IMR-90 (cell line): ENCODE measurements around the gene ROBO1. TPM values are rescaled to one million over a fixed set of nuclear protein-coding genes. Genes with fewer than 3 reads are reported as not detected.

Experiments used
- ATAC-seq: fragments of 200-7000 bp; cut with Tn5 transposase; 2 replicates; pipeline ENCODE4 v1.9.1; 2020; ENCODE audit warnings: low read depth, mild to moderate bottlenecking, moderate library complexity
- BruUV-seq: library from RNA; stranded (reverse); fragments of 400-500 nt; replicated peaks from 2 replicates; lab custom pipeline; 2021; lab: Mats Ljungman, UMichigan
- CTCF ChIA-PET: fragments of 300-600 bp; formaldehyde crosslinking; extraction: SDS; loops from one replicate; lab custom pipeline; 2021; ENCODE audit warnings: antibody characterized with exemption; lab: Yijun Ruan, JAX
- POLR2A ChIA-PET: fragments of 300-600 bp; sonication (Branson Sonifier 250); formaldehyde crosslinking; loops from one replicate; lab custom pipeline; 2022; ENCODE audit warnings: antibody characterized with exemption; ENCODE audit not compliant: unreplicated experiment; lab: Charles Lee
- DNase-seq: peaks from one replicate; pipeline ENCODE4 v3.0.0; 2013
- H2AFZ ChIP-seq: replicated peaks from 2 replicates; pipeline ENCODE3; 2013; ENCODE audit warnings: low read length, mild to moderate bottlenecking; ENCODE audit not compliant: poor library complexity
- H2AK5ac ChIP-seq: 2 replicates; pipeline ENCODE4 v1.6.1; 2013; ENCODE audit warnings: low read depth, low read length, inconsistent platforms
- H2AK9ac ChIP-seq: replicated peaks from 2 replicates; pipeline ENCODE3; 2013; ENCODE audit warnings: mild to moderate bottlenecking, low read depth, low read length, moderate library complexity; ENCODE audit not compliant: poor library complexity
- H2BK120ac ChIP-seq: 2 replicates; pipeline ENCODE4 v1.6.1; 2013; ENCODE audit warnings: low read depth, low read length, inconsistent platforms
- H2BK15ac ChIP-seq: 3 replicates; pipeline ENCODE4 v1.6.1; 2013; ENCODE audit warnings: low read depth, low read length, inconsistent platforms
- H2BK20ac ChIP-seq: 2 replicates; pipeline ENCODE4 v1.6.1; 2013; ENCODE audit warnings: low read depth, mild to moderate bottlenecking, inconsistent platforms, low read length, moderate library complexity
- H2BK5ac ChIP-seq: 2 replicates; pipeline ENCODE4 v1.6.1; 2013; ENCODE audit warnings: mild to moderate bottlenecking, low read depth, low read length, inconsistent platforms; ENCODE audit not compliant: poor library complexity, severe bottlenecking
- H3K14ac ChIP-seq: replicated peaks from 2 replicates; pipeline ENCODE4 v1.6.1; 2013; ENCODE audit warnings: low read depth, low read length, inconsistent platforms
- H3K18ac ChIP-seq: 2 replicates; pipeline ENCODE4 v1.6.1; 2013; ENCODE audit warnings: low read depth, low read length, control low read depth
- H3K23ac ChIP-seq: 2 replicates; pipeline ENCODE4 v1.6.1; 2013; ENCODE audit warnings: low read depth, low read length, inconsistent platforms
- H3K27ac ChIP-seq: 2 replicates; pipeline ENCODE4 v1.5.1; 2013; ENCODE audit warnings: mild to moderate bottlenecking, control low read depth, low read length; ENCODE audit not compliant: insufficient read depth
- H3K27me3 ChIP-seq: 2 replicates; pipeline ENCODE4 v1.6.1; 2013; ENCODE audit warnings: low read length; ENCODE audit not compliant: control insufficient read depth, insufficient read depth
- H3K36me3 ChIP-seq: 2 replicates; pipeline ENCODE4 v1.6.1; 2013; ENCODE audit warnings: low read length, mixed read lengths; ENCODE audit not compliant: control insufficient read depth, insufficient read depth
- H3K4ac ChIP-seq: 2 replicates; pipeline ENCODE4 v1.6.1; 2013; ENCODE audit warnings: low read depth, low read length, inconsistent platforms
- H3K4me1 ChIP-seq: 2 replicates; pipeline ENCODE4 v1.6.1; 2013; ENCODE audit warnings: low read length, mixed read lengths; ENCODE audit not compliant: control insufficient read depth, insufficient read depth
- H3K4me2 ChIP-seq: 2 replicates; pipeline ENCODE4 v1.6.1; 2013; ENCODE audit warnings: low read depth, mild to moderate bottlenecking, control low read depth, low read length, moderate library complexity
- H3K4me3 ChIP-seq: 2 replicates; pipeline ENCODE4 v1.5.1; 2013; ENCODE audit warnings: low read depth, mild to moderate bottlenecking, control low read depth, low read length, moderate library complexity; ENCODE audit not compliant: insufficient read depth
- H3K56ac ChIP-seq: 2 replicates; pipeline ENCODE4 v1.6.1; 2013; ENCODE audit warnings: low read length, inconsistent platforms; ENCODE audit not compliant: insufficient read depth; ENCODE audit errors: extremely low read depth
- H3K79me1 ChIP-seq, 2 experiments: 2 replicates each; pipeline ENCODE4 v1.6.1; 2013; ENCODE audit warnings: low read length in 2 of 2, inconsistent platforms in 1 of 2, low read depth in 1 of 2
- H3K9ac ChIP-seq: 2 replicates; pipeline ENCODE4 v1.6.1; 2013; ENCODE audit warnings: low read depth, low read length, control low read depth
- H3K9me1 ChIP-seq: 2 replicates; pipeline ENCODE4 v1.6.1; 2013; ENCODE audit warnings: low read length, inconsistent platforms; ENCODE audit not compliant: insufficient read depth
- H3K9me3 ChIP-seq: 2 replicates; pipeline ENCODE4 v1.6.1; 2013; ENCODE audit warnings: low read length; ENCODE audit not compliant: control insufficient read depth, insufficient read depth
- H4K20me1 ChIP-seq: 2 replicates; pipeline ENCODE4 v1.6.1; 2013; ENCODE audit warnings: low read length, inconsistent platforms; ENCODE audit not compliant: insufficient read depth
- H4K5ac ChIP-seq: 2 replicates; pipeline ENCODE4 v1.6.1; 2013; ENCODE audit warnings: mild to moderate bottlenecking, low read depth, low read length, control low read depth
- H4K8ac ChIP-seq, 2 experiments: 2 replicates each; pipeline ENCODE4 v1.6.1; 2013; ENCODE audit warnings: low read depth in 2 of 2, low read length in 2 of 2, control low read depth in 1 of 2, inconsistent platforms in 1 of 2
- H4K91ac ChIP-seq: 2 replicates; pipeline ENCODE4 v1.6.1; 2013; ENCODE audit warnings: low read depth, low read length, inconsistent platforms; ENCODE audit not compliant: insufficient read depth
- CEBPB ChIP-seq: IDR thresholded peaks from 2 replicates; pipeline ENCODE4 v1.6.1; 2012; ENCODE audit warnings: low read depth, low read length, improper control_type of control experiment
- CTCF ChIP-seq: conservative IDR thresholded peaks from 2 replicates; pipeline ENCODE4 v1.5.1; 2012; ENCODE audit warnings: mild to moderate bottlenecking, low read depth, low read length, improper control_type of control experiment
- MAZ ChIP-seq: IDR thresholded peaks from 2 replicates; pipeline ENCODE4 v1.6.1; 2012; ENCODE audit warnings: low read depth, mild to moderate bottlenecking, low read length, improper control_type of control experiment, moderate library complexity, borderline replicate concordance
- RAD21 ChIP-seq: IDR thresholded peaks from 2 replicates; pipeline ENCODE4 v1.6.1; 2012; ENCODE audit warnings: low read length, improper control_type of control experiment
- RCOR1 ChIP-seq: IDR thresholded peaks from 2 replicates; pipeline ENCODE4 v1.6.1; 2012; ENCODE audit warnings: mild to moderate bottlenecking, low read length, improper control_type of control experiment; ENCODE audit not compliant: insufficient replicate concordance
- SMC3 ChIP-seq: fragments of 150-350 bp; IDR thresholded peaks from 2 replicates; pipeline ENCODE4 v1.6.1; 2016; ENCODE audit warnings: low read depth, mild to moderate bottlenecking, antibody characterized with exemption, low read length, moderate library complexity
- WGBS, 2 experiments: methylation state at CpG; one replicate each; pipeline versions ENCODE4 v1.1.5 to v1.1.7; 2013; ENCODE audit warnings: missing lambda C conversion rate in 2 of 2; ENCODE audit not compliant: insufficient read length in 1 of 2; ENCODE audit errors: extremely low coverage in 2 of 2; 5-methylcytosine and 5-hydroxymethylcytosine counted together
- dilution Hi-C: fragments of 300-500 bp; cut with HindIII; formaldehyde crosslinking; loops from one replicate; pipeline ENCODE4 v1.14.3; 2018; ENCODE audit warnings: low sequenced_read_pairs; ENCODE audit not compliant: unreplicated experiment
- in situ Hi-C: fragments of 300-500 bp; cut with MboI; formaldehyde crosslinking; loops from 3 replicates; pipeline ENCODE4 v1.14.3; 2019; ENCODE audit warnings: low sequenced_read_pairs, inconsistent platforms, mixed read lengths
- intact Hi-C: fragments of 100-400 bp; cut with micrococcal nuclease; formaldehyde crosslinking; loops from 2 replicates; pipeline ENCODE4 v1.10.0; 2022
- polyA plus RNA-seq, 3 experiments: library from polyadenylated mRNA; depleted of rRNA; stranded (reverse); fragments of >200 nt; gene quantifications; 2 replicates each; pipeline ENCODE4 v1.2.3, GENCODE V29; 2012; ENCODE audit warnings: low replicate concordance in 1 of 3
- total RNA-seq: library from RNA; depleted of rRNA; stranded (reverse); fragments of >200 nt; gene quantifications from 2 replicates; pipeline ENCODE4 v1.2.3, GENCODE V29; 2012

The ROBO1 gene
- total and polyA plus RNA-seq, 2 of the 4 experiments (the other 2 are of a cell fraction) = 24.1 to 53.9 TPM

GRCh38 chr3:78845605-78846004 lies 922.2 kb downstream of the ROBO1 start:
- Histone ChIP-seq H2AK9ac (no peak overlapping the region), H2BK120ac (no peak overlapping the region), H3K27me3 (no peaks in the 10 kb centered on the region), H4K8ac (no peak overlapping the region), H3K14ac (no peak overlapping the region), H3K9me1 (0 out of 2 replicates have a peak, but pooled peaks cover 3% of the 10 kb centered on the region), H2AFZ (no peak overlapping the region), H3K27ac (no peak overlapping the region), H3K79me1 (no peaks in the 10 kb centered on the region; a peak in 2 of 4 replicates), H3K9me3 (no peaks in the 10 kb centered on the region), H4K20me1 (no peaks in the 10 kb centered on the region), H2BK5ac (no peak overlapping the region), H3K9ac (no peak overlapping the region), H3K4ac (no peak overlapping the region), H3K23ac (no peak overlapping the region), H4K5ac (no peak overlapping the region), H3K56ac (no peak overlapping the region), H3K4me3 (no peak overlapping the region), H3K36me3 (no peaks in the 10 kb centered on the region), H3K4me2 (no peak overlapping the region), H2BK20ac (no peak overlapping the region), H2BK15ac (no peak overlapping the region), H2AK5ac (no peak overlapping the region), H4K91ac (no peak overlapping the region), H3K18ac (no peak overlapping the region), H3K4me1 (peaks cover 2% of the 10 kb centered on the region; the same call in 1 of the 2 replicates)
- no peak for ATAC-seq
- no peak for DNase-seq
- dilution Hi-C loops (no loop called here), intact Hi-C loops (loop anchor here (5.0 kb wide), 1 partner anchor 42 kb away; no protein-coding TSS in a partner anchor), in situ Hi-C loops (no loop called here)
- WGBS, 2 experiments = no CpG with 5 or more reads among the region's 3 CpGs
- ChIA-PET CTCF (no interaction called here), POLR2A (no interaction called here)
- no peak for TF ChIP-seq CEBPB
- TF ChIP-seq CTCF = no peak
- no peak for TF ChIP-seq RCOR1
- no peak for TF ChIP-seq RAD21
- no peak for TF ChIP-seq MAZ
- TF ChIP-seq SMC3 = no peak
- BruUV-seq = no TSS peak
